Keratinocyte (primary cell): ENCODE measurements around the gene NMBR. TPM values are rescaled to one million over a fixed set of nuclear protein-coding genes. Genes with fewer than 3 reads are reported as not detected.

Experiments
- DNase-seq: peaks from one replicate; pipeline ENCODE4 v3.0.0-alpha.2; 2011; ENCODE audit warnings: low read depth, missing footprints, low spot score
- FAIRE-seq: peaks from 2 replicates; lab custom pipeline; 2011; peaks lifted over from hg19 to GRCh38; lab: Jason Lieb, UNC
- H2AFZ ChIP-seq: 2 replicates; pipeline ENCODE4 v1.6.0; 2012; ENCODE audit warnings: low read length, control low read depth, inconsistent platforms; ENCODE audit not compliant: control insufficient read depth
- H3K27ac ChIP-seq: 2 replicates; pipeline ENCODE4 v1.5.1; 2011; ENCODE audit warnings: low read length; ENCODE audit not compliant: control insufficient read depth, insufficient read depth
- H3K27me3 ChIP-seq: 3 replicates; pipeline ENCODE4 v1.6.0; 2011; ENCODE audit warnings: low read length; ENCODE audit not compliant: control insufficient read depth, insufficient read depth; ENCODE audit errors: extremely low read depth
- H3K36me3 ChIP-seq, 2 experiments: 2 replicates in 1 of 2; 3 replicates in 1 of 2; pipeline ENCODE4 v1.5.1; 2011; ENCODE audit warnings: low read length in 2 of 2, mild to moderate bottlenecking in 1 of 2; ENCODE audit not compliant: control insufficient read depth in 2 of 2, insufficient read depth in 2 of 2; ENCODE audit errors: extremely low read depth in 1 of 2
- H3K4me1 ChIP-seq: 3 replicates; pipeline ENCODE4 v1.5.1; 2011; ENCODE audit warnings: low read length; ENCODE audit not compliant: control insufficient read depth, insufficient read depth; ENCODE audit errors: extremely low read depth
- H3K4me2 ChIP-seq: 3 replicates; pipeline ENCODE4 v1.6.0; 2011; ENCODE audit warnings: low read depth, low read length; ENCODE audit not compliant: control insufficient read depth, insufficient read depth; ENCODE audit errors: extremely low read depth
- H3K4me3 ChIP-seq, 3 experiments: fragments of 200-600 bp in 1 of 3; sonication (generic) in 1 of 3; 2 replicates in 2 of 3; 3 replicates in 1 of 3; pipeline ENCODE4 v1.5.1; 2011 to 2016; ENCODE audit warnings: low read length in 3 of 3, mild to moderate bottlenecking in 3 of 3, control low read depth in 2 of 3, inconsistent platforms in 1 of 3, low read depth in 1 of 3, mixed read lengths in 1 of 3, mixed run types in 1 of 3, moderate library complexity in 1 of 3; ENCODE audit not compliant: control insufficient read depth in 2 of 3, insufficient read depth in 2 of 3; ENCODE audit errors: extremely low read depth in 1 of 3
- H3K79me2 ChIP-seq: 2 replicates; pipeline ENCODE4 v1.6.0; 2012; ENCODE audit warnings: low read length; ENCODE audit not compliant: control insufficient read depth, insufficient read depth
- H3K9ac ChIP-seq: 3 replicates; pipeline ENCODE4 v1.6.0; 2011; ENCODE audit warnings: low read length; ENCODE audit not compliant: control insufficient read depth, insufficient read depth; ENCODE audit errors: extremely low read depth
- H3K9me1 ChIP-seq: 3 replicates; pipeline ENCODE4 v1.6.0; 2011; ENCODE audit warnings: low read length; ENCODE audit not compliant: control insufficient read depth, insufficient read depth; ENCODE audit errors: extremely low read depth
- H3K9me3 ChIP-seq: 2 replicates; pipeline ENCODE4 v1.5.1; 2012; ENCODE audit warnings: low read depth, low read length; ENCODE audit not compliant: control insufficient read depth
- H4K20me1 ChIP-seq: 3 replicates; pipeline ENCODE4 v1.6.0; 2011; ENCODE audit warnings: low read length; ENCODE audit not compliant: control insufficient read depth, insufficient read depth; ENCODE audit errors: extremely low read depth
- CTCF ChIP-seq, 3 experiments: IDR thresholded peaks in 1 of 3; conservative IDR thresholded peaks in 1 of 3; optimal IDR thresholded peaks in 1 of 3; 2 replicates in 2 of 3; 3 replicates in 1 of 3; pipeline versions ENCODE3 to v1.5.1; 2011; ENCODE audit warnings: low read length in 3 of 3, mild to moderate bottlenecking in 3 of 3, moderate library complexity in 2 of 3, control low read depth in 1 of 3, inconsistent platforms in 1 of 3; ENCODE audit not compliant: insufficient read depth in 2 of 3; ENCODE audit errors: extremely low read depth in 1 of 3
- EZH2 ChIP-seq: IDR thresholded peaks from one replicate; pipeline ENCODE4 v1.6.1; 2012; ENCODE audit warnings: inconsistent platforms, mild to moderate bottlenecking, low read length, moderate library complexity
- dilution Hi-C: fragments of 300-500 bp; cut with MboI; formaldehyde crosslinking; loops from one replicate; pipeline ENCODE4 v1.7.0; 2020; ENCODE audit warnings: low sequenced_read_pairs; ENCODE audit not compliant: extremely low pct_ligation_motif_present
- polyA plus RNA-seq, 5 experiments: library from polyadenylated mRNA; depleted of rRNA in 3 of 5; stranded (reverse) in 3 of 5; stranded (forward) in 1 of 5; unstranded in 1 of 5; fragments of >200 nt; gene quantifications; 1 replicate in 1 of 5; 2 replicates in 3 of 5; 3 replicates in 1 of 5; pipeline versions ENCODE4 v1.2.1 to v1.2.3, GENCODE V29; 2011 to 2012; ENCODE audit warnings: missing spikeins in 2 of 5, low read depth in 1 of 5, low replicate concordance in 1 of 5

Gene NMBR
- polyA plus RNA-seq, 1 donor (not counting 4 experiments of a cell fraction or from before 2014, with no cell fraction given) = not detected

DNA sequence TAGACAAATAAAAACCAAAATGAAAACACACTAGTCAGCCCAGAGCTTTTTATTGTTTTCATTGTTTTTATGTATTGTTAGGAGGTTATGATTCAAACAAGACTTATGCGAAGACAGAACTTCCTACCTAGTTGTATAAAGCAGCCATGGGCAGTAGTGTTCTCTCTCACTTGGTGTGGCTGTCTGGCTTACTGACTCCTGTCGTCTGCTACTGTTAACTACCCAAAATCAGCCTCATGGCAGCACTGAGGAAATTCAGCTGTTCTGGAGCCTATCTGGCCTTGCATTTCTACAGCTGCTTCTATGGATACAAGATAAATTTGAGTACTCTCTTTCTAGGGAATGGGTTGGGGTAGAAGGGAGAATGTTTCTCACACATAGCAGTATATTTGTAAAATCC, 20.6 kb upstream of the NMBR start:
- Histone ChIP-seq H4K20me1 (no peaks in the 10 kb centered on the region), H3K4me3 (no peak overlapping the region), H3K36me3 (peaks cover 4 to 13% of the 10 kb centered on the region in 2 experiments), H3K4me2 (no peak overlapping the region), H3K9ac (no peak overlapping the region), H3K79me2 (peaks cover 31% of the 10 kb centered on the region), H2AFZ (no peak overlapping the region), H3K9me3 (no peaks in the 10 kb centered on the region), H3K27ac (no peak overlapping the region), H3K4me1 (no peaks in the 10 kb centered on the region), H3K9me1 (no peaks in the 10 kb centered on the region), H3K27me3 (no peaks in the 10 kb centered on the region)
- dilution Hi-C loops = no loop called here
- FAIRE-seq (no peak), DNase-seq (no peak)
- TF ChIP-seq CTCF (optimal IDR thresholded peaks at IDR 0.05 in 1 of 3, IDR thresholded peaks at IDR 0.05 in 1 of 3, conservative IDR thresholded peaks at IDR 0.05 in 1 of 3; ENCODE audit: extremely low read depth in 1 of 3, insufficient read depth in 2 of 3, low read length in 3 of 3) = no peak
- no peak for TF ChIP-seq EZH2

- Histone ChIP-seq H3K4me1 (no peaks in the 10 kb centered on the region), H3K9me3 (no peaks in the 10 kb centered on the region), H3K4me2 (no peak overlapping the region), H4K20me1 (no peaks in the 10 kb centered on the region), H3K4me3 (no peak overlapping the region), H2AFZ (no peak overlapping the region), H3K79me2 (peaks cover 35% of the 10 kb centered on the region), H3K27me3 (no peaks in the 10 kb centered on the region), H3K9me1 (no peaks in the 10 kb centered on the region), H3K36me3 (peaks cover 4 to 9% of the 10 kb centered on the region in 2 experiments), H3K9ac (no peak overlapping the region), H3K27ac (no peak overlapping the region)
- FAIRE-seq (no peak), DNase-seq (no peak)
- TF ChIP-seq EZH2 (no peak), CTCF (optimal IDR thresholded peaks at IDR 0.05 in 1 of 3, IDR thresholded peaks at IDR 0.05 in 1 of 3, conservative IDR thresholded peaks at IDR 0.05 in 1 of 3; ENCODE audit: extremely low read depth in 1 of 3, insufficient read depth in 2 of 3, low read length in 3 of 3) (no peak)
- dilution Hi-C loops = no loop called here
Observed at GRCh38 chr6:142167071-142167470, 20.1 kb upstream of the NMBR start.
